GM21381 (cell line): ENCODE data around the gene DDX46.
A peak's percentile ranks its signal among the peaks of the same experiment; 100 is the strongest.
"Not testable (repeated sequence)": the region's sequence is repeated elsewhere in the genome, so short reads cannot be mapped to it uniquely, and the experiment has no call there.

Experiments
- ATAC-seq: cut with Tn5 transposase; IDR thresholded peaks from one replicate; pipeline ENCODE4 v1.9.1; 2021; ENCODE audit warnings: mild to moderate bottlenecking, moderate library complexity; ENCODE audit not compliant: unreplicated experiment

Gene DDX46

GRCh38 chr5:134758504-134759341, at the start of gene DDX46:
Gene DDX46, plus strand, starts transcription at chr5:134758779. Its CDS starts 160 bp downstream, at chr5:134758939.
- peak; percentile 98 for ATAC-seq

DNA sequence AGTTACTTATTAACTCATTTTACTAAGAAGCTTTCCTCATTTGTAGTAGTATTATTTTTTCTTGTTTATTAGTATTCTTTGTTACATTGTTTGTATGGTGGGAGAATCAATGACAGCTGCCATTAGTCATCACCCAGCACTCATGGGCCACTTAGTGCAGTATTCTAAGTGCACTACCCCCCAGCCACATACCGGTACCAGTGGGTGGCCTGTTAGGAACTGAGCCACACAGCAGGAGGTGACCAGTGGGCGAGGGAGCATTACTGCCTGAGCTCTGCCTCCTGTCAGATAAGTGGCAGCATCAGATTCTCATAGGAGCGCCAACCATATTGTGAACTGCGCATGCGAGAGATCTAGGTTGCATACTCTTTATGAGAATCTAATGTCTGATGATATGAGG, 44.5 kb upstream of the DDX46 start:
- ATAC-seq = no peak

DNA sequence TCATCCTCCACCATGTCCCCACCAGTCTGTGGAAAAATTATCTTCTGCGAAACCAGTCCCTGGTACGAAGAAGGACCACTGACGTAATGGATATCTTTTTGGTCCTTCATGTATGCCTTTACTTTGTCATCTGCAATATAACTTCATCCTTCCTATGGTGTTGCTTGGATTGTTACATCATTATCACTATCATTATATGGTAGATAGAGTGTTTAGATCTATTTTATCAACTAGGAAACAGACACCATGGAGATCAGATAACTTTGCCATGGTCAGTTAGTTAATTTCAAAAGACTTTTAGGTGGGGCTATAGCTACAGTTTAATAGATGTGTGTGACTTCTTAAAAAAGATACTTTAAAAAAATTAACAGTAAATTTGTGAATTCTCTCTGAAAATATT, 44.0 kb upstream of the DDX46 start:
- ATAC-seq = no peak

GRCh38 chr5:134715466-134715865, 43.1 kb upstream of the DDX46 start:
- not testable (repeated sequence) for ATAC-seq

GRCh38 chr5:134724872-134725271, 33.7 kb upstream of the DDX46 start:
- ATAC-seq = no peak

DNA sequence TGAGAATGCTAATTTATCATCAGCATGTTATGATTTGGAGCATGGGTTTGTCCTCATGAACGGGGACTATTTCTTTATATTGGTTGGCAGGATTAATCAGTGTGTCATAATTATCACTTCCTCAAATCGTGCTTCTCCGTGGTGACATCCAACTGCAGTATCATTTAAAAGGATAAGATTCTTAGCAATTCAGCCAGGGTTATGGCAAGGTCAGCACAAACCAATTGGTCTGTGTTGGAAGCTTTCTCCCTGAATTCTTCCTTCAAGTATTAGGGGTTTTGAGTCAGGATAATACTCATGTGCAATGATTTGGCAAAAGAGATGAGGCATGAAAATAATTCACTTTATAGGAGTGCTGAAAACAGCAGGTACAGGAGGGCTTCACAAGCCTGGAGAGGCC, 25.8 kb upstream of the DDX46 start:
- no peak for ATAC-seq

GRCh38 chr5:134735243-134735642, 23.3 kb upstream of the DDX46 start:
- no peak for ATAC-seq

DNA sequence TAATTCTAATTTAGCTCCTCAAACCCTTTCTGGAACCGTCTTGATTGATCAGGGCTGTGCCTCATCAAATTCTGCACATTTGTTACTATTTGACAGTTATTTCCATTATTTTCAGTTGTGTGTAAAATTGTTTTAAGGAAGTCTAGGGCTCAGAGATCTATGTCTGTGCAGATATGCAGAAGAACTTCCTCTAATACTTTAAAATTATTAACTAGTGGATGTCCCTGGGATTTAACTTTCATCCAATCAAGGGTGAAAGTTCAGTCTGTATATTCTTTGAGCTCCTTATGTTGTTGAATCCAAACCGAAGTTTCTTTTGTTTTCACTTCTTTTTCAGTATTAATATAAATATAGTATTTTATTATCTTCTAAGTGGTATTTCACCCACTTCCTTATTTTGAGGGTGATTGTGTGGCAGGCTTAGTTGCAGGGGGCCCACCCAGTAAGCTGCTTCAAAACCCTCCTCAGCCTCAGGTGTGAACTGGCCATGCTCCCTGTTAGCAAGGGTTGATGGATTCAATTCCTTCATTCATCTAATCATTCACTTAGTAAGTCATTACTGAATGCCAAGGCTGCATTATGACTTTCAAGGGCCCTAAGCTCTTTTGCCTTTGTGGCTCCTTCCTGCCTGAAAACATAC, 22.3 kb upstream of the DDX46 start:
- no peak for ATAC-seq

GRCh38 chr5:134738133-134738962, 20.2 kb upstream of the DDX46 start, which contains the start of gene CAMLG:
Gene CAMLG, plus strand, starts transcription at chr5:134738548. Its CDS starts 73 bp downstream, at chr5:134738621.
- peak; percentile 95 for ATAC-seq

GRCh38 chr5:134738963-134739661, 19.5 kb upstream of the DDX46 start:
- no peak for ATAC-seq

GRCh38 chr5:134741052-134741451, 17.5 kb upstream of the DDX46 start:
- no peak for ATAC-seq

DNA sequence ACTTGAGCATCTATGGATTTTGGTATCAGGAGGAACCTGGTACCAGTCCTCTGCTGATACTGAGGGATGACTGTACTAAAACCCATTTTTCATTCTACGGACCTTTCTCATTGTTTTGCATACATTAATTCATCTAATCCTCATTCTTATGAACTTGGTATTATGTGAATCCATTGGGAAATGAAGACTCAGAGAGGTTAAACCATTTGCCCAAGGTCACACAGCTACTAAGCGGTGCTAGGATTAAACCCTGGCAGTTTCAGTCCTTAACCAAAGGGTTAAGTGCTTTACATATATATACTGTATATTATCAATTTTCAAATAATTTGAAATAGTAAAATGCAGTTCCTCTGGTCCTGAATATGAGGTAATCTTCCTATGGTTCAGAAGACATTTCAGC, 16.4 kb upstream of the DDX46 start:
- no peak for ATAC-seq

DNA sequence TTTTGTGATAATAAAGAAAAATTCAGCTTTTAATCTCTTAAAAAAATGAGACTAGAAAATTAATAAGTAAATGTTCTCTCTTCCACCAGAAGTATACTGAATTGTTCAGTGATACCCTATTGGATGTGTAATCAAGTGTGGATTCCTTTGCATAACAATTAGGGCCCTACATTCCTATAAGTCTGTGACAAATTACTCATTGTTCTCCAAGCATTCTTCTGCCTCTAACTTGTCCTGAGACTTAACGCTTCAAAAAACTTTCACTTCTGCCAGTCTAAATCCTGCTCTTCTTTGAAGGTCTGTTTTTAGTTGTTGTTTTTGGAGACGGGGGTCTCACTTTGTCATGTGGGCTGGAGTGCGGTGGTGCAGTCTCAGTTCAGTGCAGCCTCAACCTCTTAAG, 9.2 kb upstream of the DDX46 start:
- ATAC-seq = no peak

- no peak for ATAC-seq
Observed at GRCh38 chr5:134758176-134758503, 439 bp upstream of the DDX46 start.

DNA sequence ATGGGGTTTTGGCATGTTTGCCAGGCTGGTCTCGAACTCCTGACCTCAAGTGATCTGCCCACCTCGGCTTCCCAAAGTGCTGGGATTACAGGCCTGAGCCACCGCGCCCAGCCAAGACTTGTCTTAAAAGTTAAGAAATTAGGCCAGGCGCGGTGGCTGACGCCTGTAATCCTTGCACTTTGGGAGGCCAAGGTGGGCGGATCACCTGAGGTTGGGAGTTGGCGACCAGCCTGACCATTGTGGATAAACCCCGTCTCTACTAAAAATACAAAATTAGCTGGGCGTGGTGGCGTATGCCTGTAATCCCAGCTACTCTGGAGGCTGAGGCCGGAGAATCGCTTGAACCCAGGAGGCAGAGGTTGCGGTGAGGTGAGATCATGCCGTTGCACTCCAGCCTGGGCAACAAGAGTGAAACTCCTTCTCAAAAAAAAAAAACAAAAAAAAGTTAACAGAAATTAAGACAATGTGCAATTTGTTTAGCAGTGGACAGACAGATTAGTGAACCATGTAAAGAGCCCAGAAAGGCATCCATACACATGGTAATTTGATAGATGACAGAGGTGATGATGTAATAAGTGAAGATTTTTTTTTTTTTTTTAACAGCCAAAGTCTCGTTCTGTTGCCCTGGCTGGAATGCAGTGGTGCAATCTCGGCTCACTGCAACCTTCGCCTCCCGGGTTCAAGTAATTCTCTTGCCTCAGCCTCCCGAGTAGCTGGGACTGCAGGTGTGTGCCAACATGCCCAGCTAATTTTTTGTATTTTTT, 9.1 kb downstream of the DDX46 start:
- ATAC-seq = not testable (repeated sequence)

DNA sequence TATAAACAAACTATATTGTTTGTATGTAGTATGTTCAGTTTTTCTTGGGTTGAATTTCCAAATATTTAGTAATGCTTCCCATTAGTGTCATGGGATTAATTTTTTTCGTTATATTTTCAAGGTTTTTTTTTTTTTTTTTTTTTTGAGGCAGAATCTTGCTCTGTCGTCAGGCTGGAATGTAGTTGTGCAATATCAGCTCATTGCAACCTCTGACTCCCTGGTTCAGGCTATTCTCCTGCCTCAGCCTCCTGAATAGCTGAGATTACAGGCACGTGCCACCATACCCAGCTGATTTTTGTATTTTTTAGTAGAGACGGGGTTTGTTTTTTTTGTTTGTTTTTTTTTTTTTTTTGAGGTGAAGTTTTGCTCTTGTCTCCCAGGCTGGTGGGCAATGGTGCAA, 10.6 kb downstream of the DDX46 start:
- no peak for ATAC-seq

DNA sequence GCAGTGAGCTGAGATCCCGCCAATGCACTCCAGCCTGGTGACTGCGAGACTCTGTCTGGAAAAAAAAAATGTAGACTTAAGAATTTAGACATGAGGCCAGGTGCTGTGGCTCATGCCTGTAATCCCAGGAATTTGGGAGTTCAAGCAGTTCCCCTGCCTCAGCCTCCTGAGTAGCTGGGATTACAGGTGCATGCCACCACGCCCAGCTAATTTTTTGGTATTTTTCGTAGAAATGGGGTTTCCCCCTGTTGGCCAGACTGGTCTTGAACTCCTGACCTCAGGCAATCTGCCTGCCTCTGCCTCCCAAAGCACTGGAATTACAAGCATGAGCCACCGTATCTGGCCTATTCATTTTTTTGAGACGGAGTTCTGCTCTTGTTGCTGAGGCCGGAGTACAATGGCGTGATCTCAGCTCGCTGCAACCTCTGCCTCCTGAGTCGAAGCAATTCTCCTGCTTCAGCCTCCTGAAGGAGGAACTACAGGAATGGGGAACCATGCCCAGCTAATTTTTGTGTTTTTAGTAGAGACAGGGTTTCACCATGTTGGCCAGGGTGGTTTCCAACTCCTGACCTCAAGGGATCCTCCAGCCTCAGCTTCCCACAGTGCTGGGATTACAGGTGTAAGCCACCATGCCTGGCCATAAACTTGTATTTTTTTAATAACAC, 14.0 kb downstream of the DDX46 start:
- ATAC-seq = no peak

- no peak for ATAC-seq
Observed at GRCh38 chr5:134777366-134777765, 18.8 kb downstream of the DDX46 start.

- no peak for ATAC-seq
Observed at GRCh38 chr5:134784241-134784920, 25.8 kb downstream of the DDX46 start.
